HL-60 (cell line): ENCODE results near the gene ANGPTL2.

Experiments
- DNase-seq, 2 experiments: peaks; one replicate each; pipeline ENCODE4 v3.0.0-alpha.2; 2010 to 2020; ENCODE audit warnings: low read depth in 1 of 2, low spot score in 1 of 2
- H3K27ac ChIP-seq: fragments of 250-450 bp; sonication (Bioruptor Pico); replicated peaks from 2 replicates; pipeline ENCODE4 v1.5.1; 2020; ENCODE audit warnings: mild to moderate bottlenecking, moderate library complexity
- H3K27me3 ChIP-seq: fragments of 250-450 bp; sonication (Bioruptor Pico); 2 replicates; pipeline ENCODE4 v1.5.1; 2021; ENCODE audit warnings: mild to moderate bottlenecking, moderate library complexity; ENCODE audit not compliant: insufficient read depth, poor library complexity, severe bottlenecking
- H3K4me3 ChIP-seq: replicated peaks from 2 replicates; pipeline ENCODE4 v1.5.1; 2011; ENCODE audit warnings: mild to moderate bottlenecking, control low read depth, low read length; ENCODE audit not compliant: insufficient read depth
- CTCF ChIP-seq: IDR thresholded peaks from one replicate; pipeline ENCODE4 v1.5.1; 2011; ENCODE audit warnings: low read length, control low read depth, inconsistent platforms; ENCODE audit not compliant: insufficient read depth
- GABPA ChIP-seq: IDR thresholded peaks from 2 replicates; pipeline ENCODE4 v1.6.1; 2012; ENCODE audit warnings: low read depth
- POLR2AphosphoS5 ChIP-seq: IDR thresholded peaks from 2 replicates; pipeline ENCODE4 v1.6.1; 2012; ENCODE audit warnings: low read depth
- SPI1 ChIP-seq: IDR thresholded peaks from 2 replicates; pipeline ENCODE4 v1.6.1; 2012; ENCODE audit warnings: low read depth, mild to moderate bottlenecking, borderline replicate concordance
- TF ChIP-seq, protein P1 (sequence below): IDR thresholded peaks from 2 replicates; pipeline ENCODE4 v1.6.1; 2012; ENCODE audit warnings: low read depth; ENCODE audit not compliant: insufficient replicate concordance

ANGPTL2 gene

GRCh38 chr9:127135056-127135745, 12.8 kb upstream of the ANGPTL2 start:
- Histone ChIP-seq H3K27me3 (peaks cover 2% of the 10 kb centered on the region), H3K27ac (no peak overlapping the region), H3K4me3 (no peak overlapping the region)
- no peak for DNase-seq
- no peak for TF ChIP-seq CTCF
- no peak for TF ChIP-seq SPI1
- no peak for TF ChIP-seq POLR2AphosphoS5
- TF ChIP-seq, protein P1, sequence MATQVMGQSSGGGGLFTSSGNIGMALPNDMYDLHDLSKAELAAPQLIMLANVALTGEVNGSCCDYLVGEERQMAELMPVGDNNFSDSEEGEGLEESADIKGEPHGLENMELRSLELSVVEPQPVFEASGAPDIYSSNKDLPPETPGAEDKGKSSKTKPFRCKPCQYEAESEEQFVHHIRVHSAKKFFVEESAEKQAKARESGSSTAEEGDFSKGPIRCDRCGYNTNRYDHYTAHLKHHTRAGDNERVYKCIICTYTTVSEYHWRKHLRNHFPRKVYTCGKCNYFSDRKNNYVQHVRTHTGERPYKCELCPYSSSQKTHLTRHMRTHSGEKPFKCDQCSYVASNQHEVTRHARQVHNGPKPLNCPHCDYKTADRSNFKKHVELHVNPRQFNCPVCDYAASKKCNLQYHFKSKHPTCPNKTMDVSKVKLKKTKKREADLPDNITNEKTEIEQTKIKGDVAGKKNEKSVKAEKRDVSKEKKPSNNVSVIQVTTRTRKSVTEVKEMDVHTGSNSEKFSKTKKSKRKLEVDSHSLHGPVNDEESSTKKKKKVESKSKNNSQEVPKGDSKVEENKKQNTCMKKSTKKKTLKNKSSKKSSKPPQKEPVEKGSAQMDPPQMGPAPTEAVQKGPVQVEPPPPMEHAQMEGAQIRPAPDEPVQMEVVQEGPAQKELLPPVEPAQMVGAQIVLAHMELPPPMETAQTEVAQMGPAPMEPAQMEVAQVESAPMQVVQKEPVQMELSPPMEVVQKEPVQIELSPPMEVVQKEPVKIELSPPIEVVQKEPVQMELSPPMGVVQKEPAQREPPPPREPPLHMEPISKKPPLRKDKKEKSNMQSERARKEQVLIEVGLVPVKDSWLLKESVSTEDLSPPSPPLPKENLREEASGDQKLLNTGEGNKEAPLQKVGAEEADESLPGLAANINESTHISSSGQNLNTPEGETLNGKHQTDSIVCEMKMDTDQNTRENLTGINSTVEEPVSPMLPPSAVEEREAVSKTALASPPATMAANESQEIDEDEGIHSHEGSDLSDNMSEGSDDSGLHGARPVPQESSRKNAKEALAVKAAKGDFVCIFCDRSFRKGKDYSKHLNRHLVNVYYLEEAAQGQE = no peak
- no peak for TF ChIP-seq GABPA

GRCh38 chr9:127133739-127134167, 11.3 kb upstream of the ANGPTL2 start:
- TF ChIP-seq POLR2AphosphoS5 (no peak), SPI1 (no peak), GABPA (no peak), CTCF (no peak)
- TF ChIP-seq, protein P1 = no peak

DNA sequence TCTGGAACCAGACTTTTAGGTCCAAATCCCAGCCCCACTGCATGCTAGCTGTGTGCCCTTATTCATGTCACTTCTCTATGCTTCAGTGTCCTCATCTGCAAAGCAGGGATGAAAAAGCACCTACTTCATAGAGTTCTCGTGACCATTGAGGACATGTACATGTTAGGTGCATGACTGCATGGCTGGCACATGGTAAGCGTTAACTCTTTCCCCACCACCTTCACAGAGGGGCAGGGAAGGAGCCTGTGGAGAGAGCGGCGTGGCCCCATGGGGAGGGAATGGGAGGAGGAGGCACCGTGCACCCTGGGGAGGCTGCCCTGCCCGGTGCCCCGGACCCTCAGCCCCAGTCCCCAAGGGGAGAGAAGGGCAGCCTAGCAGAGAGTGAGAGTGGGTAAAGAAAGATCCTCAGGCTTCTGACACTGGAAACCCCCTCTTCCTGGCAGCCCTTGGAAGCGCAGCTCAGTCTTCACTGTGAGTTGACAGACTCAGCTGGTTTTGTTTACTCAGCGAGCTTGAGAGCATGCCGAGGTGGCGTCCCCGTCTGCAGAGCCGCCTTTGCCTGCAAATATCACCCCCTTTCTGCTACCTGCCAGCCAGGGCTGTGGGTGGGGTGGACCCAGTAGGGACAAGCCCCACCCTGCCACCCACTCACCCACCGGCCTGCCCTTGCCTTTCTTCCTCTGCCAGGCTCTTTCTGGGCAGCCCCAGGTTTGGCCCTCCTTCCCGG, 10.6 kb upstream of the ANGPTL2 start:
- no peak for DNase-seq

More at GRCh38 chr9:127133739-127134167, 11.3 kb upstream of the ANGPTL2 start:
- Histone ChIP-seq H3K27ac (no peak overlapping the region), H3K4me3 (no peak overlapping the region), H3K27me3 (peaks cover 2% of the 10 kb centered on the region)
- no peak for DNase-seq

More for the DNA sequence above, 10.6 kb upstream of the ANGPTL2 start:
- Histone ChIP-seq H3K27me3 (peaks cover under 1% of the 10 kb centered on the region), H3K4me3 (no peak overlapping the region), H3K27ac (no peak overlapping the region)
- no peak for TF ChIP-seq POLR2AphosphoS5
- no peak for TF ChIP-seq SPI1
- TF ChIP-seq CTCF = no peak
- no peak for TF ChIP-seq GABPA
- TF ChIP-seq, protein P1 = no peak
